Mucosa of stomach (tissue), 1 donor: Measurements from ENCODE around the gene GABRG3.

Experiments used
- H3K27me3 ChIP-seq: one replicate; pipeline ENCODE4 v1.7.0; 2013; ENCODE audit warnings: mild to moderate bottlenecking, low read length; ENCODE audit not compliant: control insufficient read depth, insufficient read depth
- H3K36me3 ChIP-seq: one replicate; pipeline ENCODE4 v1.7.0; 2013; ENCODE audit warnings: low read length; ENCODE audit not compliant: control insufficient read depth, insufficient read depth
- H3K4me1 ChIP-seq: one replicate; pipeline ENCODE4 v1.7.0; 2013; ENCODE audit warnings: mild to moderate bottlenecking, low read length; ENCODE audit not compliant: control insufficient read depth, insufficient read depth
- H3K4me3 ChIP-seq: one replicate; pipeline ENCODE4 v1.7.0; 2013; ENCODE audit warnings: low read length
- H3K9ac ChIP-seq: one replicate; pipeline ENCODE4 v1.7.0; 2013; ENCODE audit warnings: mild to moderate bottlenecking, low read length, moderate library complexity
- H3K9me3 ChIP-seq: one replicate; pipeline ENCODE4 v1.7.0; 2013; ENCODE audit warnings: mild to moderate bottlenecking, low read length, moderate library complexity; ENCODE audit not compliant: control insufficient read depth
- donor health status: Pancreatic carcinoma.

The GABRG3 gene

GRCh38 chr15:27066446-27066845 lies 95.5 kb downstream of the GABRG3 start:
- no peaks in the 10 kb centered on the region for H3K36me3 ChIP-seq
- H3K4me3 ChIP-seq: no peak overlapping the region
- H3K4me1 ChIP-seq: no peaks in the 10 kb centered on the region
- no peaks in the 10 kb centered on the region for H3K27me3 ChIP-seq
- H3K9ac ChIP-seq: no peak overlapping the region
- no peaks in the 10 kb centered on the region for H3K9me3 ChIP-seq

DNA sequence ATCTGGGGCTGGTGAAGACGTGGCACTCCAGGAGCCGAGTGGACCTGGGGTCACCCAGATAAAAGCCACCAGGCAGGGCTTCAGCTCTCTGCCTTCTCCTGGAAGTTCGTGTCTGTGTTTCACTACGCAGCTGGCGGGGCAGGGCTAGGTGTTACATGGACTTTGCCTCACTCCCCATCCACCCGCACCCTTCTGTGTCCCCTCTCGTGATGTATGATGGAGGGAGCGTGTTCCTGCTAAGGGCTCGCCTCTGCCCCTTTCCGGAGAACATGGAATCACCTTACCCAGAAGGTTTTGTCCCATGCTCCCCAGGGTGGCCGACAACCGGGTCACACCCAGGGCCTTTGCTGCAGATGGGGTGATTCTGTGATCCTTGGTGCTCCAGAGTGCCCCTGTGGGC lies 96.2 kb downstream of the GABRG3 start:
- Histone ChIP-seq H3K9me3 (no peaks in the 10 kb centered on the region), H3K4me3 (no peak overlapping the region), H3K4me1 (no peaks in the 10 kb centered on the region), H3K9ac (no peak overlapping the region), H3K27me3 (no peaks in the 10 kb centered on the region), H3K36me3 (no peaks in the 10 kb centered on the region)

DNA sequence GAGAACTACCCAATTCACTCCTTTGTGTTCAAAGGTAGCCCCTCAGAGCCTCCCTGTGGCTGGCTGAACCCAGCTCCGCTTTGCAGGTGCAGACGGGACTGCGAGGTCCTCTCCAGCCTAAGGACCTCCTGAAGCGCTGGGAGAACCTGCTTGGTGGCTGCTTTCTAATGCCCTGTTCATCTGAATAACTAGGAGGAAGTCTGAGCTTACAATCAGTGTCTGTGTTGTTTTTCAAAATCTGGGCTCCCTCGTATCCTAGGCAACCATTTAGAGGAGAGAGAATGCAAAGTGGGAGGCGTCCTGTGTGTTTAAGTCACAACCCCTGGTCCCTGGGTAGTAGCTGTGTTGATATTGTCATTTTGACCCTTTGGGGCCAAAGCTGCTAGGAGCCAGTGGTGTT lies 99.9 kb downstream of the GABRG3 start:
- H3K4me1 ChIP-seq: no peaks in the 10 kb centered on the region
- H3K4me3 ChIP-seq: no peak overlapping the region
- no peak overlapping the region for H3K9ac ChIP-seq
- H3K27me3 ChIP-seq: no peaks in the 10 kb centered on the region
- no peaks in the 10 kb centered on the region for H3K36me3 ChIP-seq
- no peaks in the 10 kb centered on the region for H3K9me3 ChIP-seq

DNA sequence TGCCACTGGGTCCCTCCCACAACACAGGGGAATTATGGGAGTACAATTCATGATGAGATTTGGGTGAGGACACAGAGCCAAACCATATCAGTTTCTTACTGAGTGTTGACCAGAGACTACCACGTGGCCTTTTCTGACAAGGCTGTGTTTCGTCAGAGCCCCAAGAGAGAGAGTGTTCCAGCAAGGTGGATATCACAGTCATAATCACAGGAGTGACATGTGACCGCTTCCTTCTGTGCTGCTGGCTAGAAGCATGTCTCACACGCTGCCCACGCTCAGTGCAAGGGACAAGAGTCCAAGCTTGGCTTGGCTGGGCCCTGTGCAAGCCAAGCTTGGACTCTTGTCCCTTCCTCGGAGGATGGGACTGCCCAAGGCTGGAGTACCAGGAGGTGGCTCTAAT lies 103.2 kb downstream of the GABRG3 start:
- Histone ChIP-seq H3K4me1 (no peaks in the 10 kb centered on the region), H3K36me3 (no peaks in the 10 kb centered on the region), H3K9me3 (no peaks in the 10 kb centered on the region), H3K4me3 (no peak overlapping the region), H3K27me3 (no peaks in the 10 kb centered on the region), H3K9ac (no peak overlapping the region)

DNA sequence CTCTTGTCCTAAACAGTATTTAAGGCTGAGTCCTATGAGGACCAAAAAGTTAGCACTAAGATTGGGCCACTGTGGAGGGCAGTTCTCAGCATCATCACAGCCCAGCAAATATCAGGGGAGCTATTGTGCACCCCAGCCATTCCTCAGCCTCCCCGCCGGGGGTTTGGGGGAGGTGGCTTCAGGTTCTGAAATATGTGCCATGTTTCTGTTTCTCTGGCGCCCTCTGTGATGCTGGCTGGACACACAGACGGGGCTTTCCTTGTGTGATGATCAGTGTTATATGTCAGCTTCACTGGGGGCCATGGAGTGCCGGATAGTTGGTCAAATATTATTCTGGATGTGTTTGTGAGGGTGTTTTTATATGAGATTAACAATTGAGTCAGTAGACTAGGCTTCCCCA lies 106.8 kb downstream of the GABRG3 start:
- no peaks in the 10 kb centered on the region for H3K36me3 ChIP-seq
- H3K27me3 ChIP-seq: no peaks in the 10 kb centered on the region
- H3K9ac ChIP-seq: no peak overlapping the region
- no peaks in the 10 kb centered on the region for H3K9me3 ChIP-seq
- H3K4me1 ChIP-seq: no peaks in the 10 kb centered on the region
- H3K4me3 ChIP-seq: no peak overlapping the region

DNA sequence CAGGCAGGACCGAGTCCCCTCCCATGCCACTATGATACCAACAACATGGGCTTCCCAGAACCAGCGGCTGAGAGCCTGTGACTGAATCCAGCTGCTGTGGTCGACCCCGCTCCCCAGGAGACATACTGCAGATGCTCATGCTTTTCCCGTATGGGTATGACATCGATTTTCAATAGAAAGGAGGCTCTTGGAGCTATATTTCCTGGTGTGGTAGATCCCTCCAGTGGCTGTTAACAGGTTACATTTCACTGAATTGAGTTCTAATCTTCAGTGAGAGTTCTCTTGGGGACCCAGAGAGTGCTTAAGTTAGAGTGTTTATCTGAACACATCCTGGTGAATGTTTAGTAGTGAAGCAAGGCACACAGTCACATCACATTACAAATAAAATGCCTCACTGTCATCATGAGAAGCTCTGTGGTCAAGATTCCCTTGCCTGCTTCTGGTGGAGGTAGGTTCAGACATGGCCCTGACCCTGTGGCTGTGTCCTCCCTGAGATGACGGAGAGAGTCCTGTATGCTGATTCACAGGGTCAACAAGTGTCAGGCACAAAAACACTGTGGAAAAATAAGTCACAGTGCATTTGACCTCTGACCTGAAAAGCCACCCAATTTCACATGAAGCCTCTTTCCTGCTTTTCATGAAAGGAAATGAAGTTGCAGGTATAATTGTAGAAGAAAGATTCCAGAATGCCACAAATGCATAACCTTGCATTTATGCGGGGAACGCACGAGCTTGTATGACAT lies 110.9 kb downstream of the GABRG3 start:
- no peaks in the 10 kb centered on the region for H3K36me3 ChIP-seq

GRCh38 chr15:27082526-27082925 lies 111.5 kb downstream of the GABRG3 start:
- H3K9me3 ChIP-seq: no peaks in the 10 kb centered on the region
- H3K4me3 ChIP-seq: no peak overlapping the region
- H3K27me3 ChIP-seq: no peaks in the 10 kb centered on the region
- H3K9ac ChIP-seq: no peak overlapping the region
- H3K4me1 ChIP-seq: no peaks in the 10 kb centered on the region
- H3K36me3 ChIP-seq: no peaks in the 10 kb centered on the region

More for the DNA sequence above, 110.9 kb downstream of the GABRG3 start:
- no peaks in the 10 kb centered on the region for H3K27me3 ChIP-seq
- no peaks in the 10 kb centered on the region for H3K4me1 ChIP-seq
- H3K9ac ChIP-seq: no peak overlapping the region
- H3K4me3 ChIP-seq: no peak overlapping the region
- H3K9me3 ChIP-seq: no peaks in the 10 kb centered on the region

- Histone ChIP-seq H3K36me3 (no peaks in the 10 kb centered on the region), H3K9ac (no peak overlapping the region), H3K4me1 (no peaks in the 10 kb centered on the region), H3K4me3 (no peak overlapping the region), H3K9me3 (no peaks in the 10 kb centered on the region), H3K27me3 (no peaks in the 10 kb centered on the region)
Observed at GRCh38 chr15:27084844-27085243, 113.9 kb downstream of the GABRG3 start.

DNA sequence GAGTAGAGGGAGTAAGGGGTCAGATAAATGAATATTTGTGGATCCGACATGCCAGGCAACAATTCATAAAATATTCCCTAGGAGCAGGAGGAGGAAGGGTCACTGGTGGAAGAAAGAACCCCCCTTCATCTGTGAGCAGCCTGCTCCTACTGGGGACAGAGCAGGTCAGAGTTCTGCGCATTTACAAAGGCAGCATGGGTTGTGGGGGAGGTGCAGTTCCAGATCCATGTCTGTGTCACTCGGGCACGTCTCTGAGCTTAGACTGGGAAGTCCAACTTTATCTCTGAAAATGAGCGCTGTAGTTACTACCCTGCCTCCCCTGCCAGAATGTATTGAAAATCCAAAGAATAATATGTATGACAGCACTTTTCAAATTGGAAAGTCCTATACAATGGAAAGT lies 115.2 kb downstream of the GABRG3 start:
- H3K9me3 ChIP-seq: no peaks in the 10 kb centered on the region
- no peak overlapping the region for H3K4me3 ChIP-seq
- no peaks in the 10 kb centered on the region for H3K27me3 ChIP-seq
- H3K9ac ChIP-seq: no peak overlapping the region
- H3K36me3 ChIP-seq: no peaks in the 10 kb centered on the region
- H3K4me1 ChIP-seq: no peaks in the 10 kb centered on the region

DNA sequence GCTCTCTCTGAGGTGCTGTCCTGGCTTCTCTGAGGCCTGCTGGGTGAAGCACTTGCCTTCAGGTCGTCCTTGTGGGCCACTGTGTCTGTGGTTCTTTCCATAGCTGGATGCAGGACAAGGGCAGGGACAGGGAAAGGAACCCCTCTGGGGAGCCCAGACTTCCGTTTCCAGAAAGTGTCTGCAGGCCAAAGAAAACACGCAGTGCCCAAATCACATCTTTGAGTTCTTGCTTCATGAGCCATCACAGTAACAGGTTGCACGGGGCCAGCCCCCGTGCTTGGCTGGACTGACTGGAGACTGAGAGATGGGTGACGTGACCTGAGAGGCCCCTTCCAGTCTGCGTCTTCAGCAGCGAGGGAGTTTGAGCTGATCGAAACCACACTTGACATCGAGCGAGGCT lies 115.8 kb downstream of the GABRG3 start:
- no peaks in the 10 kb centered on the region for H3K9me3 ChIP-seq

GRCh38 chr15:27087651-27088583 lies 116.9 kb downstream of the GABRG3 start:
- H3K9ac ChIP-seq: no peak overlapping the region
- no peaks in the 10 kb centered on the region for H3K4me1 ChIP-seq
- no peaks in the 10 kb centered on the region for H3K36me3 ChIP-seq
- no peaks in the 10 kb centered on the region for H3K9me3 ChIP-seq
- H3K27me3 ChIP-seq: no peaks in the 10 kb centered on the region
- no peak overlapping the region for H3K4me3 ChIP-seq

More for the DNA sequence above, 115.8 kb downstream of the GABRG3 start:
- H3K4me1 ChIP-seq: no peaks in the 10 kb centered on the region
- no peak overlapping the region for H3K9ac ChIP-seq
- H3K4me3 ChIP-seq: no peak overlapping the region
- H3K36me3 ChIP-seq: no peaks in the 10 kb centered on the region
- no peaks in the 10 kb centered on the region for H3K27me3 ChIP-seq

- Histone ChIP-seq H3K4me1 (no peaks in the 10 kb centered on the region), H3K27me3 (no peaks in the 10 kb centered on the region), H3K9ac (no peak overlapping the region), H3K4me3 (no peak overlapping the region), H3K9me3 (no peaks in the 10 kb centered on the region), H3K36me3 (no peaks in the 10 kb centered on the region)
Observed at GRCh38 chr15:27088584-27089232, 117.7 kb downstream of the GABRG3 start.
